SK-N-MC (cell line): ENCODE data around the gene LHFPL2.

Experiments used
- EZH2 ChIP-seq: fragments of 200-600 bp; sonication (generic); IDR thresholded peaks from one replicate; pipeline ENCODE4 v1.6.1; 2017; ENCODE audit warnings: antibody characterized with exemption
- POLR2AphosphoS5 ChIP-seq: IDR thresholded peaks from 2 replicates; pipeline ENCODE4 v1.6.1; 2012; ENCODE audit warnings: mild to moderate bottlenecking, low read depth, low read length, borderline replicate concordance

GRCh38 chr5:78487846-78488245, 160.7 kb downstream of the LHFPL2 start:
- TF ChIP-seq POLR2AphosphoS5 = no peak
- TF ChIP-seq EZH2 = no peak
